ENCODE measurements around the gene ACTL6A. TPM values are rescaled to one million over a fixed set of nuclear protein-coding genes. Genes with fewer than 3 reads are reported as not detected.
A peak's percentile ranks its signal among the peaks of the same experiment; 100 is the strongest.
"Not testable (repeated sequence)": the region's sequence is repeated elsewhere in the genome, so short reads cannot be mapped to it uniquely, and the experiment has no call there.

ACTL6A gene
- total RNA-seq (2012; rRNA removed) = 45.6 and 52.9 TPM in 2 replicates

GRCh38 chr3:179562591-179563270 is at the start of gene ACTL6A:
TSS of gene ACTL6A (plus strand) at chr3:179562926. CDS start at chr3:179563093, 167 bp downstream.
- H3K36me3 ChIP-seq (ENCODE audit: insufficient read depth, low read length) = no peaks in the 10 kb centered on the region
- peaks cover 6% of the 10 kb centered on the region for H3K4me1 ChIP-seq (ENCODE audit: control insufficient read depth, insufficient read depth, low read length)
- H3K27me3 ChIP-seq (ENCODE audit: control insufficient read depth, insufficient read depth, low read length) = no peaks in the 10 kb centered on the region
- H3K4me3 ChIP-seq (ENCODE audit: low read length) = peak within 1 kb of the TSS; percentile 93
- H3K4me2 ChIP-seq (ENCODE audit: low read length) = peak within 1 kb of the TSS; percentile 88
- H3K9ac ChIP-seq (ENCODE audit: low read depth, low read length) = peak within 1 kb of the TSS; percentile 81
- H3K9me3 ChIP-seq (replicated peaks; ENCODE audit: low read length) = no peaks in the 10 kb centered on the region

- Histone ChIP-seq H3K27me3 (ENCODE audit: control insufficient read depth, insufficient read depth, low read length) (peaks cover 10% of the 10 kb centered on the region), H3K4me3 (ENCODE audit: low read length) (no peak overlapping the region), H3K36me3 (ENCODE audit: insufficient read depth, low read length) (no peaks in the 10 kb centered on the region), H3K9ac (ENCODE audit: low read depth, low read length) (no peak overlapping the region), H3K4me2 (ENCODE audit: low read length) (no peak overlapping the region), H3K9me3 (replicated peaks; ENCODE audit: low read length) (no peaks in the 10 kb centered on the region), H3K4me1 (ENCODE audit: control insufficient read depth, insufficient read depth, low read length) (no peaks in the 10 kb centered on the region)
These were observed 48.9 kb upstream of the ACTL6A start for GRCh38 chr3:179513862-179514261.

- H3K9ac ChIP-seq (ENCODE audit: low read depth, low read length); H3K9me3 ChIP-seq (replicated peaks; ENCODE audit: low read length); H3K36me3 ChIP-seq (ENCODE audit: insufficient read depth, low read length); H3K4me2 ChIP-seq (ENCODE audit: low read length); H3K4me3 ChIP-seq (ENCODE audit: low read length); H3K4me1 ChIP-seq (ENCODE audit: control insufficient read depth, insufficient read depth, low read length); H3K27me3 ChIP-seq (ENCODE audit: control insufficient read depth, insufficient read depth, low read length): not testable (repeated sequence)
These were observed 46.1 kb upstream of the ACTL6A start for GRCh38 chr3:179516461-179517251.

GRCh38 chr3:179526482-179526881 is 36.2 kb upstream of the ACTL6A start:
- no peak overlapping the region for H3K9ac ChIP-seq (ENCODE audit: low read depth, low read length)
- H3K9me3 ChIP-seq (replicated peaks; ENCODE audit: low read length) = no peaks in the 10 kb centered on the region
- no peaks in the 10 kb centered on the region for H3K27me3 ChIP-seq (ENCODE audit: control insufficient read depth, insufficient read depth, low read length)
- H3K4me1 ChIP-seq (ENCODE audit: control insufficient read depth, insufficient read depth, low read length) = peaks cover 8% of the 10 kb centered on the region
- H3K4me3 ChIP-seq (ENCODE audit: low read length) = peak overlapping the region; percentile 53
- peak overlapping the region; percentile 74 for H3K4me2 ChIP-seq (ENCODE audit: low read length)
- H3K36me3 ChIP-seq (ENCODE audit: insufficient read depth, low read length) = no peaks in the 10 kb centered on the region

- H3K9me3 ChIP-seq (replicated peaks; ENCODE audit: low read length) = no peaks in the 10 kb centered on the region
- H3K36me3 ChIP-seq (ENCODE audit: insufficient read depth, low read length) = no peaks in the 10 kb centered on the region
These were observed 35.7 kb upstream of the ACTL6A start for GRCh38 chr3:179526989-179527391.

GRCh38 chr3:179528772-179529171 is 34.0 kb upstream of the ACTL6A start:
- Histone ChIP-seq H3K4me1 (ENCODE audit: control insufficient read depth, insufficient read depth, low read length) (peaks cover 8% of the 10 kb centered on the region), H3K4me3 (ENCODE audit: low read length) (no peak overlapping the region), H3K9me3 (replicated peaks; ENCODE audit: low read length) (no peaks in the 10 kb centered on the region), H3K4me2 (ENCODE audit: low read length) (no peak overlapping the region), H3K36me3 (ENCODE audit: insufficient read depth, low read length) (no peaks in the 10 kb centered on the region), H3K27me3 (ENCODE audit: control insufficient read depth, insufficient read depth, low read length) (peaks cover 6% of the 10 kb centered on the region), H3K9ac (ENCODE audit: low read depth, low read length) (no peak overlapping the region)

More at GRCh38 chr3:179526989-179527391, 35.7 kb upstream of the ACTL6A start:
- peak overlapping the region; percentile 74 for H3K4me2 ChIP-seq (ENCODE audit: low read length)
- H3K27me3 ChIP-seq (ENCODE audit: control insufficient read depth, insufficient read depth, low read length) = peaks cover under 1% of the 10 kb centered on the region
- peak overlapping the region; percentile 53 for H3K4me3 ChIP-seq (ENCODE audit: low read length)
- H3K4me1 ChIP-seq (ENCODE audit: control insufficient read depth, insufficient read depth, low read length) = peaks cover 8% of the 10 kb centered on the region
- no peak overlapping the region for H3K9ac ChIP-seq (ENCODE audit: low read depth, low read length)

GRCh38 chr3:179531576-179531975 is 31.1 kb upstream of the ACTL6A start:
- Histone ChIP-seq H3K9me3 (replicated peaks; ENCODE audit: low read length) (no peaks in the 10 kb centered on the region), H3K36me3 (ENCODE audit: insufficient read depth, low read length) (no peaks in the 10 kb centered on the region), H3K27me3 (ENCODE audit: control insufficient read depth, insufficient read depth, low read length) (peaks cover 6% of the 10 kb centered on the region), H3K4me1 (ENCODE audit: control insufficient read depth, insufficient read depth, low read length) (peaks cover 7% of the 10 kb centered on the region), H3K4me3 (ENCODE audit: low read length) (no peak overlapping the region), H3K9ac (ENCODE audit: low read depth, low read length) (no peak overlapping the region), H3K4me2 (ENCODE audit: low read length) (no peak overlapping the region)

GRCh38 chr3:179533274-179533673 is 29.5 kb upstream of the ACTL6A start:
- no peaks in the 10 kb centered on the region for H3K9me3 ChIP-seq (replicated peaks; ENCODE audit: low read length)
- H3K4me1 ChIP-seq (ENCODE audit: control insufficient read depth, insufficient read depth, low read length) = no peaks in the 10 kb centered on the region
- H3K27me3 ChIP-seq (ENCODE audit: control insufficient read depth, insufficient read depth, low read length) = peaks cover 9% of the 10 kb centered on the region
- H3K4me2 ChIP-seq (ENCODE audit: low read length) = no peak overlapping the region
- no peak overlapping the region for H3K4me3 ChIP-seq (ENCODE audit: low read length)
- H3K36me3 ChIP-seq (ENCODE audit: insufficient read depth, low read length) = no peaks in the 10 kb centered on the region
- H3K9ac ChIP-seq (ENCODE audit: low read depth, low read length) = no peak overlapping the region

GRCh38 chr3:179536256-179536655 is 26.5 kb upstream of the ACTL6A start:
- Histone ChIP-seq H3K4me1 (ENCODE audit: control insufficient read depth, insufficient read depth, low read length) (no peaks in the 10 kb centered on the region), H3K9ac (ENCODE audit: low read depth, low read length) (no peak overlapping the region), H3K4me3 (ENCODE audit: low read length) (no peak overlapping the region), H3K4me2 (ENCODE audit: low read length) (no peak overlapping the region), H3K36me3 (ENCODE audit: insufficient read depth, low read length) (no peaks in the 10 kb centered on the region), H3K9me3 (replicated peaks; ENCODE audit: low read length) (no peaks in the 10 kb centered on the region), H3K27me3 (ENCODE audit: control insufficient read depth, insufficient read depth, low read length) (peaks cover 11% of the 10 kb centered on the region)

- peaks cover 3% of the 10 kb centered on the region for H3K4me1 ChIP-seq (ENCODE audit: control insufficient read depth, insufficient read depth, low read length)
- no peak overlapping the region for H3K4me2 ChIP-seq (ENCODE audit: low read length)
- H3K9me3 ChIP-seq (replicated peaks; ENCODE audit: low read length) = no peaks in the 10 kb centered on the region
- H3K36me3 ChIP-seq (ENCODE audit: insufficient read depth, low read length) = no peaks in the 10 kb centered on the region
- H3K9ac ChIP-seq (ENCODE audit: low read depth, low read length) = no peak overlapping the region
- H3K27me3 ChIP-seq (ENCODE audit: control insufficient read depth, insufficient read depth, low read length) = peaks cover 5% of the 10 kb centered on the region
- H3K4me3 ChIP-seq (ENCODE audit: low read length) = no peak overlapping the region
These were observed 21.6 kb upstream of the ACTL6A start for GRCh38 chr3:179541094-179541493.

GRCh38 chr3:179541596-179541995 is 21.1 kb upstream of the ACTL6A start:
- no peak overlapping the region for H3K4me2 ChIP-seq (ENCODE audit: low read length)
- H3K4me1 ChIP-seq (ENCODE audit: control insufficient read depth, insufficient read depth, low read length) = peaks cover 3% of the 10 kb centered on the region
- no peak overlapping the region for H3K4me3 ChIP-seq (ENCODE audit: low read length)
- H3K9me3 ChIP-seq (replicated peaks; ENCODE audit: low read length) = no peaks in the 10 kb centered on the region
- H3K36me3 ChIP-seq (ENCODE audit: insufficient read depth, low read length) = no peaks in the 10 kb centered on the region
- peaks cover 5% of the 10 kb centered on the region for H3K27me3 ChIP-seq (ENCODE audit: control insufficient read depth, insufficient read depth, low read length)
- no peak overlapping the region for H3K9ac ChIP-seq (ENCODE audit: low read depth, low read length)

Data from skeletal muscle satellite cell (primary cell).